GM19023 (cell line): Measurements from ENCODE around the gene SPRED1.

Experiments
- ATAC-seq: cut with Tn5 transposase; IDR thresholded peaks from one replicate; pipeline ENCODE4 v1.9.1; 2021; ENCODE audit warnings: mild to moderate bottlenecking, moderate library complexity; ENCODE audit not compliant: unreplicated experiment

Gene SPRED1

GRCh38 chr15:38344351-38344750 lies 91.7 kb downstream of the SPRED1 start:
- ATAC-seq: no peak

DNA sequence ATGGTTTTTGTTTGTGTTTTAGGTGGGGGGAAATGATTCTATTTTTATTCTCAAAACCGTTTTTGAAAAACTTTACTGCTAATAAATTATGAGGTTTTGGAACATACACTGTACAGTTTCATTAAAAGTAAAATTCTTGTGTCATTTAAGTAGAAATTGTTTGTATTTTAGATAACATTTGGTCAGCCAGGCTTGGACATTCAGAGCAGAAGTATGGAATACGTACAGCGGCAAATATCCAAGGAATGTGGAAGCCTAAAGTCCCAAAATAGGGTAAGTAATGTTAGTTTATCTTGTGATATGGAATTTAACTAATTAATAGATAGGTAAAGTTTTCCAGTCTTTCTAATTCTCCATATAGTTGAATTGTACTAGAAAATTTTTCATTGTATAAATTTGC lies 96.6 kb downstream of the SPRED1 start:
- no peak for ATAC-seq

GRCh38 chr15:38351466-38351865 lies 98.8 kb downstream of the SPRED1 start:
- ATAC-seq: no peak

DNA sequence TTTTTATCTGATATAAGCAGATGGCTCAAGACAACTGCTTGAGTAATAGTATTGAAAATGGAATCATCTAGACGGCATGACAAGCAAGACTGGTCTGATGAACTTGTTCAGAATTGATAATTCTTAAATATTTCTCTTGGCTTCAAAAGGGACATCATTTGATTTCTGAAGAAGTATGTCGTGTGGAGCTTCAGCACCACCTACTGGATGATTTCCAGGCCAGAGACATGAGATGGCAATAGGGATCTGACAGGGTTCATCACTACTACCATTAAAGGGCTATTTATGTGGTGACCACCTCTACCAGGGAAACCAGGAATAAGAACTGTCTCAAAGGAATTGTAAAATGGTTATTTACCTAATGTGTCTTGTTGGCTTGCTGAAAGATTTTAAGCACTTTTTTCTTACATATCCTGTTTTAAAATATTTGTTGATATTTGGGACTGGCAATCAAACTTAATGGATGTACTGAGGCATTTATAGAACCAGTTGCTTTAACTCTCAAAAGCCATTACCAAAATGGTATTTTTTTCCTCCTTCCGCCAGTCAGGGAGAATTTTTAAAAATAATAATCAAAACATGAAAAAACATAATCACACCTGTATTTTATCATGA lies 101.8 kb downstream of the SPRED1 start:
- no peak for ATAC-seq

DNA sequence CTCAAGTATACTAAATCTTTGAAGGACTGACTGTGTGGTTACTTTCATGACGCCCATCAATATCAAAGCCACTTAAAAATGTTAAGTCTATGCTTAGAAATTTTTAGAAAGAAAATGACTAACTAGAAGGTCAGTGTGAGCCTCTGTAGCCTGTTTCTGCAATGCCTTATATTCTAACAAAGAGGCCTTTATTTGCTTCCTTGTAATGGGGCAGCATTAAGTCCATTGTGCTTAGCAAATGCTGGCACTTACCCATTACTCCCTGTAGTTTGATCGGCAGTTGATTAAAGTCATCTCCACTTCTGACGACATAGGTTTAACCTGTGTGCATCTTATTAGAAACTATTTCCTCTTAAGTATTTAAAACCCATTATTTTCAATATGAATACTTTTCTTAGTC lies 109.7 kb downstream of the SPRED1 start:
- ATAC-seq: no peak

GRCh38 chr15:38367476-38367875 lies 114.8 kb downstream of the SPRED1 start:
- ATAC-seq: no peak

GRCh38 chr15:38369936-38370478 lies 117.4 kb downstream of the SPRED1 start:
- ATAC-seq: no peak

DNA sequence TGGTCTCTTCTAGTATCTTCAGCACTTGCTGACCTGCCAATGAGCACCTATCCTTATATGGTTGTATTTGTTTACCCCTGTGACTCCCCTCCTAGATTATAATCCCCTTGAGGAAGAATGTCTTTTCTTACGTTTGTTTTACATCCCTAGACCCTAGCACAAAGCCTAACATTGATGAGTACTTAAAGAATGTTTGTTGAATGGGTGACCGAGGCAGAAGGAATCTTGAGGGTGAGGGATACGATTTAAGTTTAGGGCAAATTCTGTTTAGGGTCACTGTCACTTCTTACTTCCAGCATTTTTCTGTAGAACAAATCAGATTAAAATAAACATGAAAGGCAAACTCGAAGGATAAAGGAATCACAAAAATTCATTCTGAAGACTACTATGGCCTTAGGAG lies 120.4 kb downstream of the SPRED1 start:
- no peak for ATAC-seq

DNA sequence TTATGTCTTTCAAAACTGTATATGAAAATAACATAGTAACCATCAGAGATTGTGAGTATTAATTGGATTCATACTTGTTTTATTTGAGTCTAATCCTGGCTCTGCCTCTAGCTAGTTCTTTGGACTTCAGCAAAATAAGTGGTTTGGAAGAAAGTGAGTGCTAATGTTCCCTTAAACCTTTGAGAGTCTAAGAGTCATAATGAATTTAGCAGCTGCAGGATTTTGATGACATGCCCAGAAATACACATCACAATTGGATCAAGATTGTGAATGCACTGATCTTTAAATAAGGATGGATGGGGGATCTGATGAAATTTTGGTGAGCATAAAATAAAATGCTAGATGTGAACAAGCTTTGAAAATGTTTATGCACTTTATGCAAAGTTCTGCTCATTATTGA lies 121.4 kb downstream of the SPRED1 start:
- ATAC-seq: no peak

DNA sequence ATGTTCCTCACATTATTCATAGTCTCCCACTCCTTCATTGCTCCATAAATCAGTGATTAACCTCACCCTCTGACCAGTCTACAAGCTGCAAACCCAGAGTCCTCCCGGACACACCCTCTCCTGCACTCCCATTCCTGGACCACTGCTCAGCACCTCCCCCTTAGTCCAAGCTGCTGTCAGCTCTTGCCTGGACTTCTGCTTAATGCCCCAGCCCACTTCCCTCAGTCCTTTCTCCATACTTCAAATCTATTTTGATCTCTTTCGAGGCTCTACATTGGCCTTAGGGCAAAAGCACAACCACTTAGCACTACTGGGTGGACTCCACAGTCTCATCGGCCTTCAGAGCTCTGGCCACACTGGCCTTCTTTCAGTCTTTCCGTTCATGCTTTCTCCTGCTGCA lies 121.9 kb downstream of the SPRED1 start:
- no peak for ATAC-seq

- no peak for ATAC-seq
Measured at GRCh38 chr15:38376081-38376480, 123.4 kb downstream of the SPRED1 start.

DNA sequence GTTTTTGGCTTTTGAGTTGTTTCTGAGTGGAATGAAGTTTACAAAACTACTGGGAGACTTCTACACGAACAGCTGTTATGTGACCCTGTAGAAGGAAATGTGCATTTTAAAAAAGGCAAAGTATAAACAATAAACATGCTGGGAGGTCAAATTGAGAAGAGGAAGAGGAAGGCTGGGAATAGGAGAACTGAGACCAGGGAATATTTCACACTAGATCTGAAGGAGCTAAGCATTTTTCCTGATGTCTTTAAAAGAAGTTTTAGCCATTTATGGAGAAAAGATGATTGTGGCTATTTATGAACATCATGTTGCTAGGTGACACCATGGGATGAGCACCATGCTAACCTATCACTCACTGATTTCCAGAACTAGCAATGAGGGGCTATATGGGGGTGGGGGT lies 125.0 kb downstream of the SPRED1 start:
- ATAC-seq: no peak

- ATAC-seq: no peak
Measured at GRCh38 chr15:38378161-38378560, 125.5 kb downstream of the SPRED1 start.

- peak; percentile 84 for ATAC-seq
Measured at GRCh38 chr15:38389924-38390542, 137.4 kb downstream of the SPRED1 start.

GRCh38 chr15:38391191-38391590 lies 138.6 kb downstream of the SPRED1 start:
- no peak for ATAC-seq

GRCh38 chr15:38398134-38398533 lies 145.5 kb downstream of the SPRED1 start:
- ATAC-seq: no peak

GRCh38 chr15:38401106-38401505 lies 148.5 kb downstream of the SPRED1 start:
- ATAC-seq: no peak

DNA sequence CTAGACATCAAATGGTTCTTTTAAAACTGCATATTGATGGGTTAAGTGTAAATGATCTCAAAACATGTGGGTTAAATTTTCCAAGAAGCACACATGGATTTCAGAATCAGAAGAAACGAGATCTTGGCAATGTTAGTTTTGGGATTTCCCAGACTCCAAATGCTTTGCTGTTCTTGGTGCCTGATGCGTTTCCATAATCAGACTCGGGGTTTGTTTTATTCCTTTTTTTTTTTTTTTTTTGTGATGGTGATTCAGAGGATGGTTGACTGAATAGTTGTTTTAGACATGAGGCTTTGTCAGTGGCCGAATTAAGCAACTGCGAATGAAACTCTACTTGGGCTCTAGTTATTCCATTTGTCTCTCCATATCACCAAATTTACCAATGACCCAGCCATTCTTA lies 149.1 kb downstream of the SPRED1 start:
- ATAC-seq: no peak

DNA sequence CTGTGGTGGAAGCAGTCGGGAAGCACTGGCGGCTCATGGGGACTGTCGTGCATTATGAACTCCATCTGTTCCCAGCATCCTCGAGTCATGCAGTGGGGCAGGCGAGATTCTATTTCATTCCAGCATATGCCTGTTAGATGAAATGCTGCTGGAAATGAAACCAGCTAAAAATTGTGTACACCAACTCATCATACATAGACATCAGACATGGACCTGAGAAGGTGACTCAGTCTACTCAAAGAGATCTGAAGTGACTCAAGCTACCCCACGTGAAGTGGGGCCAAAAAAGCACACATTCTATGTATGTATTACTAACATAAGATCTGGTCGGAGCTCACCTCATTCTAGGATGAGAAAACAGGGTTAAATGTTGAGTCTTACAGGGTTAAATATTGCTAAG lies 153.8 kb downstream of the SPRED1 start:
- ATAC-seq: no peak
